Parathyroid adenoma (tissue), 2 donors: ENCODE measurements around the gene VPS37C.

Experiments used
- H2AFZ ChIP-seq: fragments of 300-600 bp; sonication (generic); one replicate; pipeline ENCODE4 v1.7.0; 2017; ENCODE audit warnings: antibody characterized with exemption, mild to moderate bottlenecking
- H3K27ac ChIP-seq: fragments of 300-600 bp; sonication (generic); one replicate; pipeline ENCODE4 v1.7.0; 2017
- H3K27me3 ChIP-seq: fragments of 300-600 bp; sonication (generic); one replicate; pipeline ENCODE4 v1.7.0; 2017; ENCODE audit warnings: low read length; ENCODE audit not compliant: control insufficient read depth, insufficient read depth
- H3K36me3 ChIP-seq: fragments of 300-600 bp; sonication (generic); one replicate; pipeline ENCODE4 v1.7.0; 2017; ENCODE audit warnings: low read length; ENCODE audit not compliant: control insufficient read depth, insufficient read depth
- H3K4me1 ChIP-seq: fragments of 300-600 bp; sonication (generic); one replicate; pipeline ENCODE4 v1.7.0; 2017; ENCODE audit warnings: control low read depth
- H3K4me2 ChIP-seq: fragments of 300-600 bp; sonication (generic); one replicate; pipeline ENCODE4 v1.7.0; 2017; ENCODE audit warnings: low read length
- H3K4me3 ChIP-seq: fragments of 300-600 bp; sonication (generic); one replicate; pipeline ENCODE4 v1.7.0; 2017; ENCODE audit warnings: low read depth, low read length
- H3K79me2 ChIP-seq: fragments of 300-600 bp; sonication (generic); one replicate; pipeline ENCODE4 v1.7.0; 2017; ENCODE audit warnings: control low read depth
- H3K9ac ChIP-seq: fragments of 300-600 bp; sonication (generic); one replicate; pipeline ENCODE4 v1.7.0; 2017; ENCODE audit warnings: mild to moderate bottlenecking
- H3K9me3 ChIP-seq: fragments of 300-600 bp; sonication (generic); one replicate; pipeline ENCODE4 v1.7.0; 2017; ENCODE audit warnings: low read length; ENCODE audit not compliant: control insufficient read depth
- CTCF ChIP-seq: fragments of 300-600 bp; sonication (generic); IDR thresholded peaks from one replicate; pipeline ENCODE4 v1.7.0; 2017; ENCODE audit warnings: antibody characterized with exemption, mild to moderate bottlenecking
- donor health status: primary hyperparathyroidism.

The VPS37C gene

DNA sequence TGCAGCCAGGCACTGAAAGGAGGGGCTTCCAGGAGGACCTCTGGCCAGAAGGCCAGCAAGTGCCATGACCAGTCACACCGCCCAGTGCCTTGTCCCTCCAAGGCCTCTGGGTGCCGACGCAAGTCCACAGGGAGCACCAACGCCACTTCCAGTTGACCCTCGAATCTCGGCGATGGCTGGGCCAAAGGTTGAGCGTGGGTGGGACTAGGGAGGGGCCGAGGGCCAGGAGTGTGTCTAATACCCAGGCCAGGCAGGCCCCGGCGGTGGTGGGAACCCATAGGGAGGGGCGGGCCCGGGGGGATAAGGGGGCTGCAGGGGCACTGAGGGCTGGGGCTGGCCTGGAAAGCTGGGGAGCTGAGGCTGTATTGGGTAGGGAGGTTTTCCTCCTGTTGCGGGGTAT lies 29.6 kb downstream of the VPS37C start:
- Histone ChIP-seq H3K79me2 (no peaks in the 10 kb centered on the region), H3K9ac (no peak overlapping the region), H2AFZ (no peak overlapping the region), H3K27me3 (no peaks in the 10 kb centered on the region), H3K36me3 (no peaks in the 10 kb centered on the region), H3K9me3 (no peaks in the 10 kb centered on the region), H3K4me3 (no peak overlapping the region), H3K4me2 (no peak overlapping the region), H3K4me1 (no peaks in the 10 kb centered on the region), H3K27ac (no peak overlapping the region)
- no peak for TF ChIP-seq CTCF

DNA sequence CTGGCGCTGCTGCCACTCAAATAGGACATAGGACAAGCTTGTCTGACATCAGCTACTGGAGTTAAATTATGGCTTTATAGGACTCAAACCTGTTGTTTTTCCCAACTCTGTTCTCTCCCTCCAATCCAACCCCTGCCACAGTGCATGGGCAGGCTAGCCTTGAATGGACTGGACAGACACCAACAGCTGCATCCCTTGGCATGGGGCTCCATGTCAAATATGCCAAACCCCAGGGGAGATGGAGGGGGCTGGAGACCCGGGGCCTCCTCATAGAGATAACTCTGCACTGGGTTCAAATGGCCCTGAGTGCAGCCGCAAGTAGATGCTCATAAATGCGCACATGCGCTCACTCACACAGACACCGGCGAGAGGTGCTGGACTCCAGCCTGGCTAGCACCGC lies 30.0 kb downstream of the VPS37C start:
- no peaks in the 10 kb centered on the region for H3K79me2 ChIP-seq
- H3K36me3 ChIP-seq, result no peaks in the 10 kb centered on the region
- H3K4me1 ChIP-seq, result no peaks in the 10 kb centered on the region
- no peak overlapping the region for H3K27ac ChIP-seq
- H3K4me3 ChIP-seq, result no peak overlapping the region
- no peaks in the 10 kb centered on the region for H3K9me3 ChIP-seq
- no peak overlapping the region for H2AFZ ChIP-seq
- no peak for TF ChIP-seq CTCF
- no peak overlapping the region for H3K4me2 ChIP-seq
- no peaks in the 10 kb centered on the region for H3K27me3 ChIP-seq
- no peak overlapping the region for H3K9ac ChIP-seq

GRCh38 chr11:61129639-61130523 lies 31.3 kb downstream of the VPS37C start:
- no peak overlapping the region for H3K4me2 ChIP-seq
- H3K4me3 ChIP-seq, result no peak overlapping the region
- H3K9me3 ChIP-seq, result no peaks in the 10 kb centered on the region
- H3K27ac ChIP-seq, result no peak overlapping the region
- no peak overlapping the region for H2AFZ ChIP-seq
- H3K79me2 ChIP-seq, result no peaks in the 10 kb centered on the region
- H3K36me3 ChIP-seq, result no peaks in the 10 kb centered on the region
- H3K4me1 ChIP-seq, result no peaks in the 10 kb centered on the region
- no peaks in the 10 kb centered on the region for H3K27me3 ChIP-seq
- peak; percentile 95 for TF ChIP-seq CTCF
- no peak overlapping the region for H3K9ac ChIP-seq

DNA sequence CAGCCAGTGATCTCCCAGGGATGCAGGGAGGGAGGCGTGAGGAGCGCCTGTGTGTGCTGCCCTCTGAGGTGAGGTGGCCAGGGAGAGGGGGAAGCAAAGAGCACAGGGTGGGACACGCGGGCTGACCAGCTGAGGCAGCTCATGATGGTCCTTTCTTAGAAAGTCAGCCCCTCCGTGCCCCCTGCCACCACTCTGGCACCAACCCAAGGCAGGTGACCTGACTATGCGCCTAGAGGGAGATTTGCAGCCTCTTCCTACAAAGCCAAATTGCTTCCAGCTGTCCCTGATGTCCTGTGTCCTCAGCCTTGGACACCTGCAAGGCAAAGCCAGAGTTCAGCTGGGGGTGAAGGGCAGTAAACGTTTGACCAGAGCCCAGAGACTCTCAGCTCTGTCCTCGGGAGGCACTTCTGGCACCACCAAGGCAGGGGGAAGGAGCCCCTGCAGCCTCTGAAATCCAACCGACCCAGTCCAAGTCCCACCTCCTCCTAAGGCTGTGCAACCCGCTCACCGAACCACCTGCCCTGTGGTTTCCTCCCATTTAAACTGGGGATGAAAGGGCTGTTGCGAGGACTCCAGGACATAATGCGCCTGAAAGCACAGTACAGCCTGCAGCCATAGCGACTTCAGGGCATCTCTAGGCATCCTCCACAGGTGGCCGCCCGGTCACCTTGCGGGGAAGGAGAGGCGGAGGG lies 32.1 kb downstream of the VPS37C start:
- Histone ChIP-seq H2AFZ (no peak overlapping the region), H3K27me3 (no peaks in the 10 kb centered on the region), H3K79me2 (no peaks in the 10 kb centered on the region), H3K9me3 (no peaks in the 10 kb centered on the region), H3K36me3 (no peaks in the 10 kb centered on the region), H3K4me3 (no peak overlapping the region), H3K4me2 (no peak overlapping the region), H3K4me1 (no peaks in the 10 kb centered on the region), H3K9ac (no peak overlapping the region), H3K27ac (no peak overlapping the region)
- no peak for TF ChIP-seq CTCF
